HG02642 (cell line): Measurements from ENCODE around the gene ZMIZ1.

Source experiments
- ATAC-seq: cut with Tn5 transposase; IDR thresholded peaks from one replicate; pipeline ENCODE4 v1.9.1; 2021; ENCODE audit warnings: mild to moderate bottlenecking; ENCODE audit not compliant: unreplicated experiment, poor library complexity

The ZMIZ1 gene

GRCh38 chr10:79219322-79219957, 150.7 kb downstream of the ZMIZ1 start:
- no peak for ATAC-seq

- no peak for ATAC-seq
These were observed 151.5 kb downstream of the ZMIZ1 start for GRCh38 chr10:79220307-79220706.

- no peak for ATAC-seq
These were observed 152.6 kb downstream of the ZMIZ1 start for GRCh38 chr10:79221110-79222051.

- ATAC-seq, result no peak
These were observed 153.4 kb downstream of the ZMIZ1 start for GRCh38 chr10:79222186-79222585.

GRCh38 chr10:79223091-79224048, 154.6 kb downstream of the ZMIZ1 start:
- ATAC-seq, result no peak

- no peak for ATAC-seq
These were observed 155.6 kb downstream of the ZMIZ1 start for GRCh38 chr10:79224263-79224949.

GRCh38 chr10:79224992-79225391, 156.2 kb downstream of the ZMIZ1 start:
- no peak for ATAC-seq

GRCh38 chr10:79226391-79227245, 157.9 kb downstream of the ZMIZ1 start:
- no peak for ATAC-seq

- ATAC-seq, result no peak
These were observed 160.3 kb downstream of the ZMIZ1 start for GRCh38 chr10:79229071-79229541.

GRCh38 chr10:79229830-79230327, 161.1 kb downstream of the ZMIZ1 start:
- ATAC-seq, result no peak

- ATAC-seq, result no peak
These were observed 161.6 kb downstream of the ZMIZ1 start for GRCh38 chr10:79230328-79230830.

- no peak for ATAC-seq
These were observed 162.1 kb downstream of the ZMIZ1 start for GRCh38 chr10:79230850-79231249.

GRCh38 chr10:79231908-79232307, 163.1 kb downstream of the ZMIZ1 start:
- ATAC-seq, result no peak

- ATAC-seq, result no peak
These were observed 164.1 kb downstream of the ZMIZ1 start for GRCh38 chr10:79232864-79233263.

GRCh38 chr10:79234391-79235315, 165.9 kb downstream of the ZMIZ1 start:
- no peak for ATAC-seq

- ATAC-seq, result no peak
These were observed 167.1 kb downstream of the ZMIZ1 start for GRCh38 chr10:79235765-79236432.

- ATAC-seq, result no peak
These were observed 167.6 kb downstream of the ZMIZ1 start for GRCh38 chr10:79236433-79236765.
